HepG2 (cell line): ENCODE results near the gene VDAC2. TPM values are rescaled to one million over a fixed set of nuclear protein-coding genes. Genes with fewer than 3 reads are reported as not detected.
A peak's percentile ranks its signal among the peaks of the same experiment; 100 is the strongest.

Experiments used
- AGO1 ChIP-seq: fragments of 200-400 bp; formaldehyde crosslinking; IDR thresholded peaks from 2 replicates; pipeline ENCODE4 v1.6.1; 2017; ENCODE audit warnings: mild to moderate bottlenecking, low read depth, low read length, moderate library complexity; ENCODE audit not compliant: poor library complexity, severe bottlenecking
- ARHGAP35 ChIP-seq: sonication (generic); formaldehyde crosslinking; IDR thresholded peaks from 2 replicates; pipeline ENCODE4 v1.9.0; 2022; ENCODE audit warnings: mild to moderate bottlenecking, inconsistent platforms, moderate library complexity, missing genetic modification reagents, borderline replicate concordance
- CBX2 ChIP-seq, 2 experiments: fragments of 200-600 bp in 1 of 2; sonication (generic); formaldehyde crosslinking in 1 of 2; IDR thresholded peaks; 2 replicates each; pipeline versions ENCODE4 v1.7.0 to v1.8.1; 2018 to 2022; ENCODE audit warnings: low read depth in 2 of 2, low read length in 1 of 2, mild to moderate bottlenecking in 1 of 2, missing genetic modification reagents in 1 of 2
- LRRFIP1 ChIP-seq: sonication (generic); formaldehyde crosslinking; conservative IDR thresholded peaks from 2 replicates; pipeline ENCODE4 v1.4.0; 2020; ENCODE audit warnings: missing genetic modification reagents
- NCOA5 ChIP-seq: sonication (generic); formaldehyde crosslinking; IDR thresholded peaks from 2 replicates; pipeline ENCODE4 v1.4.0; 2020; ENCODE audit warnings: missing genetic modification reagents
- PRPF4 ChIP-seq: fragments of 200-400 bp; formaldehyde crosslinking; IDR thresholded peaks from 2 replicates; pipeline ENCODE4 v1.6.1; 2016; ENCODE audit warnings: low read length, low read depth; ENCODE audit not compliant: poor library complexity, severe bottlenecking
- RCOR2 ChIP-seq: IDR thresholded peaks from 2 replicates; pipeline ENCODE4 v1.6.1; 2016; ENCODE audit warnings: missing biosample characterization, missing genetic modification reagents
- RFXANK ChIP-seq: IDR thresholded peaks from 2 replicates; pipeline ENCODE4 v1.6.1; 2016
- TFDP1 ChIP-seq: IDR thresholded peaks from 2 replicates; pipeline ENCODE4 v1.6.1; 2016; ENCODE audit warnings: missing compliant biosample characterization, missing genetic modification reagents, borderline replicate concordance
- ZNF337 ChIP-seq: sonication (generic); formaldehyde crosslinking; IDR thresholded peaks from 2 replicates; pipeline ENCODE4 v1.5.1; 2020; ENCODE audit warnings: missing genetic modification reagents, low read depth, mild to moderate bottlenecking, borderline replicate concordance
- ZNF34 ChIP-seq: sonication (generic); formaldehyde crosslinking; IDR thresholded peaks from 2 replicates; pipeline ENCODE4 v1.4.0; 2020; ENCODE audit warnings: mild to moderate bottlenecking, missing genetic modification reagents, borderline replicate concordance
- ZNF564 ChIP-seq: sonication (generic); formaldehyde crosslinking; IDR thresholded peaks from 2 replicates; pipeline ENCODE4 v1.8.1; 2023; ENCODE audit warnings: mild to moderate bottlenecking, missing genetic modification reagents
- ZSCAN31 ChIP-seq: sonication (generic); formaldehyde crosslinking; IDR thresholded peaks from 2 replicates; pipeline ENCODE4 v1.5.0; 2020; ENCODE audit warnings: low read depth, mild to moderate bottlenecking, missing genetic modification reagents
- polyA plus RNA-seq, 8 experiments: library from polyadenylated mRNA; depleted of rRNA in 3 of 8; stranded (reverse) in 7 of 8; unstranded in 1 of 8; fragments of >200 nt; fragmentation: Illumina TruSeq in 4 of 8; extraction: Trizol in 4 of 8; gene quantifications; 2 replicates each; pipeline versions ENCODE4 v1.2.1 to v1.2.3, GENCODE V29; 2011 to 2016; ENCODE audit warnings: low read depth in 4 of 8, missing spikeins in 1 of 8, mixed read lengths in 1 of 8; ENCODE audit not compliant: insufficient read depth in 1 of 8
- total RNA-seq, 5 experiments: library from RNA; depleted of rRNA; stranded (reverse); fragments of >200 nt; fragmentation: Illumina TruSeq; extraction: Trizol; gene quantifications; 2 replicates each; pipeline ENCODE4 v1.2.3, GENCODE V29; 2016; ENCODE audit warnings: low read depth in 1 of 5
- TF ChIP-seq, protein P1 (sequence below): sonication (generic); formaldehyde crosslinking; IDR thresholded peaks from 2 replicates; pipeline ENCODE4 v1.4.0; 2020; ENCODE audit warnings: missing genetic modification reagents
- TF ChIP-seq, protein P2 (sequence below): sonication (generic); formaldehyde crosslinking; IDR thresholded peaks from 2 replicates; pipeline ENCODE4 v1.5.0; 2020; ENCODE audit warnings: missing genetic modification reagents

The VDAC2 gene
- total and polyA plus RNA-seq, 2 of the 13 experiments (the other 11 are each of a cell fraction or from before 2014, with no cell fraction given), result 67.9 to 222 TPM

DNA sequence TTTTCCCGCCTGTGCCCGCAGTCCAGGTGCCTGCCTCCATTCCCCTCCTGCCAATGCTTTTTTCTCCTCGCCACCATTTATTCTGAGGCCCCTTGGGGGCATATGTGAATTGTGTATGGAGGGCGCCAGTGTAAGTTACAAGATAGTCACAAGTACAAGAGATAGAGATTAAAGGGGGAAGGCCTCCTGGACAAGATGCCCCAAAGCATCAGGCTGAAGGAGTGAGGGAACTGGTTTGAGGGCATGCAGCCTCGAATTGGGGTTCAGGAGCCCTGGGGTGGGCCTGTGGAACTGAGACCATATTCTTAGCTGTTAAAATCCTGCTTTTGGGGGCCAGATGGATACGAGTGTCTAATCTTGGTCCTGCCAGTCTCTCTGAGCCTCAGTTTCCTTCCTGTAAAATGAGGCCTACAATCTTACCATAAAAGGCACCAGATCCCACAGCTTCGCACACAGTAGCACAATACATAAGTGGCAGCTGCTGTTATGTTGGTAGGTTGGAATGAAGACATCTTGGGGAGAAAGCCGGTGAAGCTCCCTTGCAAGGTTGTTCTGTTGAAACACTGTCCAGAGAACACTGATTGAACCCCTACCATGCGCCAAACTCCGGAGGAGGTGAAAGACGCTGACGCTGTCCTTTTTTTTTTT lies 25.7 kb downstream of the VDAC2 start (continued):
- TF ChIP-seq, protein P1, sequence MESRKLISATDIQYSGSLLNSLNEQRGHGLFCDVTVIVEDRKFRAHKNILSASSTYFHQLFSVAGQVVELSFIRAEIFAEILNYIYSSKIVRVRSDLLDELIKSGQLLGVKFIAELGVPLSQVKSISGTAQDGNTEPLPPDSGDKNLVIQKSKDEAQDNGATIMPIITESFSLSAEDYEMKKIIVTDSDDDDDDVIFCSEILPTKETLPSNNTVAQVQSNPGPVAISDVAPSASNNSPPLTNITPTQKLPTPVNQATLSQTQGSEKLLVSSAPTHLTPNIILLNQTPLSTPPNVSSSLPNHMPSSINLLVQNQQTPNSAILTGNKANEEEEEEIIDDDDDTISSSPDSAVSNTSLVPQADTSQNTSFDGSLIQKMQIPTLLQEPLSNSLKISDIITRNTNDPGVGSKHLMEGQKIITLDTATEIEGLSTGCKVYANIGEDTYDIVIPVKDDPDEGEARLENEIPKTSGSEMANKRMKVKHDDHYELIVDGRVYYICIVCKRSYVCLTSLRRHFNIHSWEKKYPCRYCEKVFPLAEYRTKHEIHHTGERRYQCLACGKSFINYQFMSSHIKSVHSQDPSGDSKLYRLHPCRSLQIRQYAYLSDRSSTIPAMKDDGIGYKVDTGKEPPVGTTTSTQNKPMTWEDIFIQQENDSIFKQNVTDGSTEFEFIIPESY (CRISPR knock-in tag), result no peak
- TF ChIP-seq CBX2 (IDR thresholded peaks at IDR 0.05; ENCODE audit: low read depth, low read length) (no peak), CBX2 (CRISPR knock-in tag; IDR thresholded peaks at IDR 0.05; ENCODE audit: low read depth) (no peak), PRPF4 (no peak), ZNF34 (CRISPR knock-in tag) (0 out of 2 replicates have a peak, but pooled peaks have one; percentile 1), RFXANK (no peak), ZSCAN31 (CRISPR knock-in tag) (0 out of 2 replicates have a peak, but pooled peaks have one; percentile 59), ZNF337 (CRISPR knock-in tag) (no peak), TFDP1 (CRISPR knock-in tag) (0 out of 2 replicates have a peak, but pooled peaks have one; percentile 83), ZNF564 (CRISPR knock-in tag) (no peak), AGO1 (no peak), RCOR2 (0 out of 2 replicates have a peak, but pooled peaks have one; percentile 10), NCOA5 (CRISPR knock-in tag) (0 out of 2 replicates have a peak, but pooled peaks have one; percentile 58), ARHGAP35 (CRISPR knock-in tag) (peak; percentile 6; the same call in 1 of the 2 replicates), LRRFIP1 (CRISPR knock-in tag) (0 out of 2 replicates have a peak, but pooled peaks have one; percentile 5)
- TF ChIP-seq, protein P2, sequence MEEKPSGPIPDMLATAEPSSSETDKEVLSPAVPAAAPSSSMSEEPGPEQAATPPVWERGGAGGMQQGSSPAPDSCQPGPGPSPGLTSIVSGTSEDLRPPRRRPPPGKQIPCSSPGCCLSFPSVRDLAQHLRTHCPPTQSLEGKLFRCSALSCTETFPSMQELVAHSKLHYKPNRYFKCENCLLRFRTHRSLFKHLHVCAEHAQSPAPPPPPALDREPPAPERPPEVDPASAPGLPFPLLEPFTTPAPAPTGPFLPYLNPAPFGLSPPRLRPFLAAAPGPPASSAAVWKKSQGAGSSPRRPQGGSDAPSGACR, result 0 out of 2 replicates have a peak, but pooled peaks have one; percentile 26
